Spleen (tissue), 7 donors: ENCODE results near the gene OBSL1.

Experiments used
- CTCF ChIP-seq, 11 experiments: fragments of 200-600 bp in 7 of 11; fragments of 450-650 bp in 4 of 11; sonication (generic) in 4 of 11; IDR thresholded peaks in 8 of 11; conservative IDR thresholded peaks in 3 of 11; 1 replicate in 7 of 11; 2 replicates in 4 of 11; pipeline versions ENCODE4 v1.4.0 to v1.8.0; 2016 to 2021; ENCODE audit warnings: antibody characterized with exemption in 11 of 11, inconsistent platforms in 4 of 11, mild to moderate bottlenecking in 1 of 11
- POLR2A ChIP-seq, 3 donors: fragments of 450-650 bp; IDR thresholded peaks; one replicate each; pipeline ENCODE4 v1.5.1; 2017; ENCODE audit warnings: antibody characterized with exemption in 3 of 3, mild to moderate bottlenecking in 1 of 3
- POLR2AphosphoS5 ChIP-seq, 3 donors: sonication (generic); formaldehyde crosslinking; IDR thresholded peaks; one replicate each; pipeline ENCODE4 v1.5.1; 2017; ENCODE audit warnings: antibody characterized with exemption in 3 of 3
- donor health status: DM: no; HTN: no; CAD: no; lungs with moderate emphysema.
- donor health status: DM: no; HTN: no; CAD: no.
- donor health status: DM: no; HTN: no; CAD: no.

- TF ChIP-seq CTCF (IDR thresholded peaks at IDR 0.05 in 8 of 11, conservative IDR thresholded peaks at IDR 0.05 in 3 of 11) (no peak), POLR2A (IDR thresholded peaks at IDR 0.05) (no peak), POLR2AphosphoS5 (IDR thresholded peaks at IDR 0.05) (no peak)
Observed at GRCh38 chr2:219569635-219570034, 1.7 kb downstream of the OBSL1 start.
